GM19351 (cell line): Measurements from ENCODE around the gene CSF3R.
A peak's percentile ranks its signal among the peaks of the same experiment; 100 is the strongest.

Experiments used
- ATAC-seq: cut with Tn5 transposase; IDR thresholded peaks from one replicate; pipeline ENCODE4 v1.9.1; 2021; ENCODE audit warnings: mild to moderate bottlenecking, moderate library complexity; ENCODE audit not compliant: unreplicated experiment

Gene CSF3R

GRCh38 chr1:36463463-36463802 lies 19.3 kb downstream of the CSF3R start:
- ATAC-seq = no peak

GRCh38 chr1:36458910-36459309 lies 23.8 kb downstream of the CSF3R start:
- ATAC-seq = no peak

- no peak for ATAC-seq
Observed at GRCh38 chr1:36457691-36458090, 25.0 kb downstream of the CSF3R start.

GRCh38 chr1:36456391-36456928 lies 26.3 kb downstream of the CSF3R start:
- no peak for ATAC-seq

GRCh38 chr1:36455386-36455785 lies 27.3 kb downstream of the CSF3R start:
- no peak for ATAC-seq

GRCh38 chr1:36453600-36454388 lies 28.9 kb downstream of the CSF3R start:
- ATAC-seq = no peak

GRCh38 chr1:36453051-36453450 lies 29.7 kb downstream of the CSF3R start:
- ATAC-seq = no peak

- ATAC-seq = no peak
Observed at GRCh38 chr1:36450919-36451305, 31.8 kb downstream of the CSF3R start.

GRCh38 chr1:36450270-36450918 lies 32.3 kb downstream of the CSF3R start, which contains the start of gene OSCP1:
Gene OSCP1, minus strand, starts transcription at chr1:36450451. Its CDS starts 82 bp downstream, at chr1:36450369.
- peak; percentile 98 for ATAC-seq

GRCh38 chr1:36448530-36449056 lies 34.1 kb downstream of the CSF3R start:
- no peak for ATAC-seq

- ATAC-seq = no peak
Observed at GRCh38 chr1:36447450-36447849, 35.3 kb downstream of the CSF3R start.

- no peak for ATAC-seq
Observed at GRCh38 chr1:36446746-36447145, 36.0 kb downstream of the CSF3R start.

- no peak for ATAC-seq
Observed at GRCh38 chr1:36446271-36446670, 36.4 kb downstream of the CSF3R start.

- ATAC-seq = no peak
Observed at GRCh38 chr1:36443297-36443696, 39.4 kb downstream of the CSF3R start.

GRCh38 chr1:36442337-36442736 lies 40.4 kb downstream of the CSF3R start:
- ATAC-seq = no peak

- ATAC-seq = no peak
Observed at GRCh38 chr1:36440646-36441045, 42.1 kb downstream of the CSF3R start.

GRCh38 chr1:36440044-36440443 lies 42.7 kb downstream of the CSF3R start:
- ATAC-seq = no peak

- no peak for ATAC-seq
Observed at GRCh38 chr1:36438715-36439114, 44.0 kb downstream of the CSF3R start.

GRCh38 chr1:36436821-36437220 lies 45.9 kb downstream of the CSF3R start:
- no peak for ATAC-seq

- ATAC-seq = no peak
Observed at GRCh38 chr1:36433102-36433501, 49.6 kb downstream of the CSF3R start.

- ATAC-seq = no peak
Observed at GRCh38 chr1:36432616-36433015, 50.1 kb downstream of the CSF3R start.

- ATAC-seq = no peak
Observed at GRCh38 chr1:36425791-36426190, 56.9 kb downstream of the CSF3R start.
